GM19351 (cell line): ENCODE results near the gene PGP.
A peak's percentile ranks its signal among the peaks of the same experiment; 100 is the strongest.
"Not testable (repeated sequence)": the region's sequence is repeated elsewhere in the genome, so short reads cannot be mapped to it uniquely, and the experiment has no call there.

Source experiments
- ATAC-seq: cut with Tn5 transposase; IDR thresholded peaks from one replicate; pipeline ENCODE4 v1.9.1; 2021; ENCODE audit warnings: mild to moderate bottlenecking, moderate library complexity; ENCODE audit not compliant: unreplicated experiment

Gene PGP

DNA sequence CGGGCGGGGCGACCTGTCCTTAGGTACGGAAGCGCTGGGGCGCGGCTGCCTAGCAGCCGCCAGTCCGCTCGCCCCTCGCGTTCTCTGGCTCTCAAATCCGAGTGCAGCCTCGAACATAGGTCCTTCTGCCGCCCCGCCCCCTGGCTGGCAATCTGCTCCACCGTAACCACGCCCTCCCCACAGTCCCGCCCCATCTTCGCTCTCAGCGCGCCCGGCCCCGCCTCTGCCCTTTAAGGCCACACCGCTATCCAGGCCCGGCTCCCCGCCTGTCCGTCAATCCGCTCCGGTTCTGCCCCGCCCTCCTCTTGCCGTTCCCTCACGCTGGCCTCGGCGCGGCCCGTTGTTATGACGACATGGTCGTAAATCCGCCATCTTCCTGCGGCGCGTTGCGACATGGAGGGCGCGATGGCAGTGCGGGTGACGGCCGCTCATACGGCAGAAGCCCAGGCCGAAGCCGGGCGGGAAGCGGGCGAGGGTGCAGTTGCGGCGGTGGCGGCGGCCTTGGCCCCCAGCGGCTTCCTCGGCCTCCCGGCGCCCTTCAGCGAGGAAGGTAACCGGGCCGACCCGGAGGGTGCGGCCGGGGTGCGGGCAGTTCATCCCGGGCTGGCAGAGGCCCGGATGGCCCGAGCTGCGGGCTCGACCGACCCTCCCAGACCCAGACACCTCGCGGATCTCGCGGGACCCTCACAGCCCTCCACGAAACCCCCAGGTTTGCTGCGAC lies 8.7 kb upstream of the PGP start, which contains the start of gene E4F1:
TSS of gene E4F1 (plus strand) at position 371 of the 721 bp plus-strand sequence. CDS start at position 394, 23 bp downstream.
- peak; percentile 94 for ATAC-seq

DNA sequence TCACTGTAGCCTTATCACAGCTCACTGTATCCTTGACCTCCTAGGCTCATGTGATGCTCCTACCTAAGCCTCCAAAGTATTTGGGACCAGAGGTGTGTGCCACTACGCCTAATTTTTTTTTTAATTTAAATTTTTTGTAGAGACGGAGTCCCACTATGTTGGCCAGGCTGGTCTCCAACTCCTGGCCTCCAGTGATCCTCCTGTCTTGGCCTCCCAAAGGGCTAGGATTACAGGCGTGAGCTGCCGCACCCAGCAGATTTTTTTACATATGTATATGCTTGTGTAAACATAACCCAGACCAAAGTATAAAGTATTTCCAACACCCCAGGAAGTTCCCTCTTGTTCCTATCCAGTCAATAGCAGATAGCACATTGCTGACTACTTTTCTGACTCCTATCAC lies 1.7 kb upstream of the PGP start:
- no peak for ATAC-seq

DNA sequence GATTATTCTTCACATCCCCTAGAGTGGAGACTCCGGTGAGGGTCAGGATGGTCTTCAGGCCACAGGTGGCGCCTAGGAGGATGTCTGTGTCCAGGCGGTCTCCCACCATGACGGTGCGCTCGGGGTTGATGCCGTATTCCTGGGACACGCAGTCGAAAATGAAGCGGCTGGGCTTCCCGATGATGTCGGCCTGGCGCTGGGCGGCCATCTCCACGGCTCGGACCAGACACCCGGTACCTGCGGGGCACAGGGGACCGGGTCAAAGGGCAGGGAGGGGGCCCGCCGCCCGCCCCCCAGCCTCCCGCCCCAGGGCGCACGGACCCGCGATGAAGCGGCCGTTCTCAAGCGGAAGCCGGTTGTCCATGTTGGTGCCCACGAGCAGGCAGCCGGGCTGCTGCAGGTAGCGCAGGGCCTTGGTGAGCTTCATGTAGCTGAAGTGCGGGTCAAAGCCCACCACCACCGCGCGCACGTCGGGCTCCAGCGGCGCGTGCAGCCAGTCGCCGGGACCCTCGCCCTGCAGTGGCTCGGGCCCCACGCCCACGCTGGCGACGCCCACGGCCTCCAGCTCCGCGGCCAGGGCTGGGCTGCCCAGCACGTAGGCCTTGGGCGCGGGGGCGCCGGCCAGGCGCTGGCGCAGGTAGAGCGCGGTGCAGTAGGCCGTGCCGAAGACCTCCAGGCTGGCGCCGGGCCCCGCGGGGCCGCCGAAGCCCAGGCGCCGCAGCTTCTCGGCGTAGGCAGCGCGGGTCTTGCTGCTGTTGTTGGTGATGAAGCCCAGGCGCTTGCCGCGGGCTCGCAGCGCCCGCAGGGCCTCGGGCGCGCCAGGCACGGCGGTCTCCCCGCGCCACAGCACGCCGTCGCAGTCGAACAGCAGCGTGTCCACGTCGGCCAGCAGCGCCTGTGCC lies 572 bp downstream of the PGP start:
- no peak for ATAC-seq

DNA sequence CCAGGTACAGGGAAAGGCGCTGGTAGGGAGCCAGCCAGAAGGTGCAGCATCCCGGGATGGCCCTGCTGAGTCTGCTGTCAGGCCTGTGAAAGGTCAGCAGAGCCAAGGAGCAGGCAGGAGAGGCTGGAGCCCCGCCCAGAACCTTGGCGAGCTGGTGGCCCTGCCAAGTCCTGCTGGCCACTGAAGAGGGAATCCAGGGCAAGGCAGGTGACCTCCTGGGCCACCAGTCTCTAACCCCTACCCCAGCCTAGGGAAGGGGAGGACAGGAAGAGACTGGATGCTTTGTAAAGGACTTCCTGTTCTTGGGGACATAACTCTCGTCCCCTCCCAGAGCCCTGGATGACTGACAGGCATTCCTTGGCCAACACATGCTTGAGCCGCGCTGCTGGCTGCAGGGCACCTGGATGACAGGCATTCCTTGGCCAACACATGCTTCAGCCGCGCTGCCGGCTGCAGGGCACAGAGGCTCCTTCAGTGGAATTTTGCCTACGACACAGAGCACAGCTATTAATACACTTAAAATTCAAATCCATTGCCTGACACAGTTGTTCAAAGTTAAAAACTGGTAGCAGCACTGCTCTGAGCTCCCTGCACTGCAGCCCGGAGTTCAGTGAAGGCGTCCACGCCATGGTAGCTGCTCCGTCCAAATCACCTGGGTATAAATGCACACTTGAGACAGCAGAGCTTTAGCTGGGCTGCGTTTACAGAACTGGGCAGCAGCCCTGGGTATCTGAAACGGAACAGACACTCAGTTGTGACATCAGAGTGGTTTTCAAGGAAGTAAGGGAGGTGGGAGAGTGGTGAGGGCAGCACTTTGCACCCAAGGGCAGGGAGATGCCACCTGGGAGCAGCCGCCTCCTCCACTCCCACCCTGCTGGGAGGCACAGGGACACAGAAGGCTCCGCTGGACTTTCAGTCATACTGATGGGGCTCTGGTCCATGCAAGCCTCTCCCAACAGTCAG lies 2.0 kb downstream of the PGP start:
- ATAC-seq = no peak

DNA sequence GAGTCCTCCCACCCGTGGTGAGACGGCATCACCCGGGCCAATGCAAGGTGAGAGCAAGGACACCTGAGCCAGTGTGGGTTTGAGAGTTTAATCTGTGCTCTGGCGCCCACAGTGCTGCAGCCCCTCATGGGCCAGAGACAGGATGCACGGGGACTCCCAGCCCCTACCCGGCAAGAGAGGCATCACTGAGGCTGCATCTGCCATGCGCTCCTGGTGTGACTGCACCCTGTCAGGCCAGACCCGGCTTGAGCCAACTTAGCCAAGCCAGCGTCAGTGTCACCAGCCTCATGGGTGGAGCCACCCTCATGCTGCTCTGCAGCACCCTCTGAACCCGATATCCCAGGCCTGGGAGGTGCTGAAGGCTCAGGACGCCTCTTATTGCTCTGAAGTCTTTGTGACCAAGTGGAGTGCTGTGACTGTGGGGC lies 2.7 kb downstream of the PGP start:
- no peak for ATAC-seq

DNA sequence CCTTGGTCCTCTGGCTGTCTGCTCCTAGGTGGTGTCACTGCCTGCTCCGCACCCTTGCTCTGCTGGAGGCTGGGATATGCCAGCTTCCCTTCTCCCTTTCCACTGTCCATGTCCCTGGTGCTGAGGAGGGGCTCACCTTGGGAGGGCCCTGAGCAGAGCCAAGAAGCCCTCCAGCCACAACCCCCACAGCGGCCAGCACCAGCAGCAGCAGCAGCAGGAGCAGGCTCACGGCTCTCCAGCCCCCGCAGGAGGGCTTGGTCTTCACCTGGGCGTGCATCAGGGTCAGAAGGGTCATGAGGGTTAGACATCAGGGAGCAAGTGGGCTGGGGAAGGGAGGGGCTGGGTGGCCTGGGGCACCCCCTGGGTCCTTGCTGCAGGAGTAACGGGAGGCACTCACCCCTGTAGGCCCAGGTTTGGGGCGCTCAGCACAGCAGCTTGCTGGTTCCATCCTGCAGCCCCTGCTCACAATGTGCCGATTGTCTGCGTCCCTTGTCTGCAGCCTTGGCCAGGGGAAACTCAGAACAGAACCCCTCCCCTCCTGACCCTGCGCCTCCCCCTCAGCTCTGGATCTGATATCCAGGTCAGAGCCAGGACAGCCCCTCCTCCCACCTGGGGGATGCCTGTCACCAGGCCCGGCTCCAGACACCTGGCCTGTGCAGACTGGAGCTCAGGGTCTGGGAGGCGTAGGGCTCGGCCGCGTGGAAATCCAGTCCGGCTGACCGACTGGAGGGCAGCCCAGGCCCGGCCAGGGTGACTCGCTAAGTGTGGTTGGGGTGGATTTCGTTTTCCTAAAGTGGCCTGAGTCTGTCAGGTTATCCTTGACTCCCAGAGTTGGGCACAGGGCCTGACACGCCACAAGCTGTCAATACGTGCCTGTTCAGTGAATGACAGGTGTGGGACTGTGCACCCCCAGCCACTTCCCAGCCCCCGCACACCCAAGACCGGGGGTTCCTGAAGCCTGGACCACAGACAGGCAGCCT lies 4.0 kb downstream of the PGP start, which contains the start of gene BRICD5:
TSS of gene BRICD5 (minus strand) at position 478 of the 980 bp plus-strand sequence. CDS start at position 448, 30 bp downstream.
- no peak for ATAC-seq

DNA sequence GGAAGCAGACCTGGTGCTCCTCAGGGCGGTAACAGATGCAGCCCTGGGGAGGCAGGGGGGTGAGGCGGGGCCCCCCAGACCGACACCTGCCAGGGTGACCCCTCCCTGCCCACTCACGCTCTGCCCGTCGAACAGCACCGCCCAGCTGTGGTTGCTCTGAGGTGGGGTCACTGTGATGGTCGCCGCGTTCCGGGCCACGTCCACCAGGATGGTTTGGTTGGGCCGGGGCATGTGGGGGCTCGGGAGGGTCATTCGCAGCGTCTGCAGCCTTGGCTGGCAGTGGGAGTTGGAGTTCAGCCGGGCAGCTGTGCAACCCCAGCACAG lies 4.7 kb downstream of the PGP start:
- no peak for ATAC-seq

DNA sequence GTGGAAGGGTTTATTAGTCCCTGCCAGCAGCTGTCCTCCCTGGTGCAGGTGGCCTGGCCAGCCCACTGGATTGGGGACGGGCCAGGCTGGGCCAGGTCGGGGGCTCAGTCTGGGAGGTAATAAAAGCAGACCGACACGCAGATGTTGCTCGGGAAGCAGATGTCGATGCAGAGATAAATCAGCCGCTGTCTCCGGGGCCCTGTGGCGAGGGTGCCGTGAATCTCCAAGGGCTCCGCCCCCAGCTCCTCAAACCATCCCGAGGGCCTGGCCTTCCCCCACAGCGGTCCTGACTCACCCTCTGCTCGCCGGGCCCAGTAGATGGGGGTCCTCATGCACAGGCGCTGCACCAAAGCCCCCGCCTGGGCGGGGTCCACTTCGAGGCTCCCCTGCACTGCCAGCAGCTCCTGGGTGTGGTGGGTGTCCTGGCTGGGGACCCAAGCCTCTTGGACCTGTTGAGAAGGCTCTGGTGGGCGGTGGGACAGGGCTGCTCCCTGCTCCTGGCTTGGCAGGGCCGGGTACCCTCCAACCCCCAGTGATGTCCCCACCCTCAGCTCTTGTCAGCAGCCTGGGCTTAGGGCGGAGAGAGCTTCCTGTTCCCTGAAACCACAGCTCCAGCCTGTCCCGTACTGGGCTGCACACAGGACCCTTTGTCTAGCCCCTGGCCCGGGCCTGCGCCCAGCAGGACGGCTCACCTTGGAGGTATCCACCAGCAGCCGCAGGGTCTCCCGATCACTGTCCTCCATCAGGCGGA lies 5.2 kb downstream of the PGP start:
- ATAC-seq = no peak

DNA sequence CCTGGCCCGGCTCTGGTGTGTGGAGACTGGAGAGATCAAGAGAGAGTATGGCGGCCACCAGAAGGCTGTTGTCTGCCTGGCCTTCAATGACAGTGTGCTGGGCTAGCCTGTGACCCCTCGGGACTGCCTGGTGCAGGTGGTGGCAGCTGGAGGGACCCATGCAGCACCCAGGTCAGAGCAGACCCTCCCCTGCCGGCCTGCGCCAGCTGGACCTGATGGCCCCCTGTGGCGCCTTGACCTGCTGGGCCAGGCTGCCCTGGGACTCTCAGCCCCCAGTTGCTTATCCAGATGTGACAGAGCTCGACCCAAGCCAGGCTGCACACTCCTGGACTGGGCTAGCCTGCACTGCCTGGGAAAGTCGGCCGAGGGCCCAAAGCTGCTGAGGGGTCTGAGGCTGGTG lies 5.9 kb downstream of the PGP start:
- ATAC-seq = no peak

DNA sequence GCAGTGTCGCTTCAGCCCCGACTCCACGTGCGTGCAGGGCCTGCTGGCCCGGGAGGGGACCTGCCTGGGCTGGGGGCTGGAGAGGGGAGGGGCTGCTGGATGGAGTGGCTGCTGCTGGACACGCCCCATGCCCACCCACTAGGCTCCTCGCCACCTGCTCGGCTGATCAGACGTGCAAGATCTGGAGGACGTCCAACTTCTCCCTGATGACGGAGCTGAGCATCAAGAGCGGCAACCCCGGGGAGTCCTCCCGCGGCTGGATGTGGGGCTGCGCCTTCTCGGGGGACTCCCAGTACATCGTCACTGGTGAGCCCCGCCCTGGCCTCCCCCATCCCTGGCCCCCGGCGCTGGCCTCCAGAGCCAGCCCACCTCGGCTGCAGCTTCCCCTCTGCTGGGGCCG lies 6.3 kb downstream of the PGP start:
- no peak for ATAC-seq

DNA sequence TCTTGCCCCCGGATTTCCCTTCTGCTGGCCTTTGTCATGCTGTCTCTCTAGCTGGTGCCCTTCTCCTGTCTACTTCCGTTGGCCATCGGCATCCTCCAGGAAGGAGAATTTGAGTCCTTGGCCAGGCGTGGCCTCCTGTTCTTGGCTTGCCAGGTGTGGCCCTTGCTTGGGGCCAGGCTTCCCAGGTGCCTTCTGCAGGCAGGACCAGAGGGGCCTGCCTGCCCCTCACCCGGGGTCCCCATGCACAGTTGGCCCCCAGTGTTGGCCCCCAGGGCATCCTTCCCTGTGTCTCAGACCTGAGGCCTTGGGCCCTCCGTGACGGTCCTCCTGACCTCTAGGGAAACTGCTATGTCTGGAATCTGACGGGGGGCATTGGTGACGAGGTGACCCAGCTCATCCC lies 6.8 kb downstream of the PGP start:
- ATAC-seq = no peak

DNA sequence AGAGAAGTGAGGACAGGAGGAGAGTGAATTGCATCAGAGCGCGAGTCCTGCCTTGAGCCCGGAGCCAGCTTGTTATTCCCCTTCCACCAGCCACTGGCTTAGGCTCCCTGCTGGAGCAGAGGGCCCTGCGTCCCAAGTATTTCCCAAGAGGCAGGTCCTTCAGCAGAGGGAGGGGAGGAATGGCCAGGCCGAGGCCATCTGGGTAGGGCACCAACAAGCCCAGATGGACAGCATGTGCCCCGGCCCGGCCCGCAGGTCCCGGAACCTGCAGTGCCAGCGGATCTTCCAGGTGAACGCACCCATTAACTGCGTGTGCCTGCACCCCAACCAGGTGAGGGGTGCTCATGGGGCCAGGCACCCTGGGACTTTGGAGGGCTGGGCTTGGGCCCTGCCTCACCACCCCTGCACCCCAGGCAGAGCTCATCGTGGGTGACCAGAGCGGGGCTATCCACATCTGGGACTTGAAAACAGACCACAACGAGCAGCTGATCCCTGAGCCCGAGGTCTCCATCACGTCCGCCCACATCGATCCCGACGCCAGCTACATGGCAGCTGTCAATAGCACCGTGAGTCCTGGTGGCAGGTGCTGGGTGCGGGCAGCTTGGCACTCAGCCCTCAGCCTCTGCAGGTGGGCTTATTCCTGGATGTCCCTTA lies 7.7 kb downstream of the PGP start:
- no peak for ATAC-seq

DNA sequence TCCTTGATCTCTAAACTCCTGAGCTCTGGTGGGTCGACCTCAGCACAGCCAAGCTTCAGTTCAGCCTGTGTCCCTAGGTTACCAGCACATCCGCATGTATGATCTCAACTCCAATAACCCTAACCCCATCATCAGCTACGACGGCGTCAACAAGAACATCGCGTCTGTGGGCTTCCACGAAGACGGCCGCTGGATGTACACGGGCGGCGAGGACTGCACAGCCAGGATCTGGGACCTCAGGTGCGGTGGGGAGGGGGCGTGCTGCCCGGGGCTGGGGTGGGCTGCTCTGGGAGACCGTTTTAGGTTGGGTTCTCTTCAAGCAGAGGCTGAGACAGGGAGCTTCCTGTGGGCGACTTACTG lies 8.2 kb downstream of the PGP start:
- ATAC-seq = no peak

DNA sequence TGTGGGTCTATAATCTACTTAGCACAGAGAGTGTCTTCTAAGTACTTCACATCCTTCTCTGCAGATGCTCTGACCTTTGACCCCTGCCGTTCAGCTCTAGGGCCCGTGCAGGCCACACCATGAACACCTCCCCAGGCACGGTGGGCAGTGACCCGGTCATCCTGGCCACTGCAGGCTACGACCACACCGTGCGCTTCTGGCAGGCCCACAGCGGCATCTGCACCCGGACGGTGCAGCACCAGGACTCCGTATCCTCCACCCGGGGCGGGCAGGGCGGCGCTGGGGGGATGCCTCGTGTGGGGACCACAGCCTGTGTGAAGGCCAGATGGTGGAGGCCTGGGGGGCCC lies 8.7 kb downstream of the PGP start:
- ATAC-seq = peak; percentile 29

DNA sequence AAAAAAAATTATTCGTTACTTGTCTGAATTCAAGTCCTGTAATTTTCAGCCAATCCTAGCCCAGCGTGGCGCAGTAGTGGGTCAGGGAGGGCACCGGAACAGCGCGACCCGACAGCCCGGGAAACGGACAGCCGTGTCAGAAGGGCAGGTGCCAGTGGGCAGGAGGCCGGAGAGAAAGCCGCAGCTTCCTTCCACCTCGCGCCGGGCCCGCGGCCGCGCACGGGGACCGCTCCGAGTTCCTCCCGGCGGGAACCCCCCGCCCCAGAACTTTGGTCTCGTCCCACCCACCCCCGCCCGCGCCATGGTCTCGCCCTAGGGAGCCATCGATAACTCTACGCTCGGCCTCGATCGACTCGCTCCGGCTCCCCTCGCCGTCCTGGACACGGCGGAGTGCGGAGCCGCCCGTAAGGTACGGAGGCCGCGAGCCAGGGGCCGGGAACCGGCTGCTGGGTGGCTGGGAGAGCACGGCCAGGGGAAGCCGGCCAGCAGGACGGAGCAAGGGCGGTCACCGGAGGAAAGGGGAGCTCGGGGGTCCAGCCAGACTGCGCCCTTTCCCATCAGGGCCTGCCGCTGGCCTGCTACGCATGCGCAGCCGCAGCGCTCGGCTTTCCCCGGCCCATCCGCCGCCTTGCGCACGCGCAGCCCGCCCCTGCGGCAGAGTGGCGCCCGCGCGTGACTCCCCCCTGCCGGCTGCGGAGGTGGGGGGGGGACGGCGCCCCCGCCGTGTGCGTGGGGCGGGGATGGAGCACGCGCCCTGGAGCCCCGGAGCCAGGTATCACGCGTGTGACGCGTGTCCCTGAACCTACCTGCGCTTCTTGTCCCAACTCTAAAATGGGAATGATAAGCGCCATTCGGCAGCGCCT lies 9.3 kb downstream of the PGP start, which contains the start of gene MLST8:
TSS of gene MLST8 (plus strand) at position 351 of the 863 bp plus-strand sequence. CDS start 632 bp downstream, outside the sequence.
- peak; percentile 70 for ATAC-seq

DNA sequence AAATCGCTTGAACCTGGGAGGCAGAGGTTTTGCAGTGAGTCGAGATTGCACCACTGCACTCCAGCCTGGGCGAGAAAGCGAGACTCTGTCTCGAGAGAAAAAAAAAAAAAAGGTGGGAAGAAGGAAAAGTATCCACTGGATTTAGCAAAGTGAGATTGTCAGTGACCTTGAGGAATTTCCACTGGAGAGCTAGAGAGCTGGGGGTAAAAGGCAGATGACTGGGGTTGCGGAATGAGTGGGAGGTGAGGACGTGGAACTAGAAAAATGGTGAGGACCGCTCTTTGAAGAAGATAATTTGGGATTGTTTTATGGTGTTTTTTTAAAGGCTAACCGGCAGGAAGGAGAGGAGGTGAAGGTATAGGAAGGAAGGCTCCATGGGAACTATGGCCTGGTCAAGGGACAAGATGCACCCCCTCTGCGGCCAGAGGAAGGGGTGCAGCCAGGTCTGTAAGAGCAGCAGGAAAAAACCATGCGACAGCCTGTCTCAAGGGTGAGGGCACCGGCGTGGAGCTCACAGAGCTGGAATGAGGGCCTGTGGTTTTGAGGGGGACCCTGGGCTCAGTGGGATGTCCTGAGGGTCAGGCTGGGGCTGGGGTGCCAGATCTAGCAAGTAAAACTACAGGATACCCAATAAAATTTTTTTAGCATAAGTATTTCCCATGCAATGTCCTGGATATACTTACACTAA lies 10.1 kb downstream of the PGP start:
- no peak for ATAC-seq

DNA sequence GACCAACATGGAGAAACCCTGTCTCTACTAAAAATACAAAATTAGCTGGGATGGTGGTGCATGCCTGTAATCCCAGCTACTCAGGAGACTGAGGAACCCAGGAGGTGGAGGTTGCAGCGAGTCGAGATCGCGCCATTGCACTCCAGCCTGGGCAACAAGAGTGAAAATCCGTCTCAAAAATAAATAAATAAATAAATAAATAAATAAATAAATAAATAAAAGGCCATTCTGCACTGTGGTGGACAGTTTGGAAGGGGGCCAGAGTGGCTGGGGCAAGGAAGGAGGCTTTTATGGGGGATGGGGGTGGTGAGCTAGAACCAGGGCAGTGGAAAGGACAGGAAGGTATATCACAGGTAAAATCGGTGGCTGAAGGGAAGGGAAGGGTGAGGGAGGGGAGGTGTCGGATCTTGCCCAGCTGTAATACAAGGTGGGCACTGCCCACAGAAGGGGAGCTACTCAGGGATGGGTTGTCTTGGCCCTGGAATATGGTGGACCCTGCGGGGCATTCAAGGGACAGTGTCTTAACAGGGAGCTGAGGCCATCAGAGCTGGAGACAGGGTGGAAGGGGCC lies 11.4 kb downstream of the PGP start:
- ATAC-seq = not testable (repeated sequence)
